HUDEP-2 (cell line): ENCODE measurements around the gene GNAI1.
A peak's percentile ranks its signal among the peaks of the same experiment; 100 is the strongest.

Experiments used
- DNase-seq, 76 experiments: peaks; one replicate each; lab custom pipeline; 2025; ENCODE audit not compliant: unreplicated experiment in 76 of 76; lab: John Stamatoyannopoulos, UW

Gene GNAI1

GRCh38 chr7:80134536-80135308 is at the start of gene GNAI1:
Gene GNAI1, plus strand, starts transcription at chr7:80134831. Its CDS starts 330 bp downstream, at chr7:80135161.
- DNase-seq, result peak in 5 of 76 experiments; percentile 2 to 13 (median 3)

GRCh38 chr7:80087051-80087770 is 47.4 kb upstream of the GNAI1 start:
- no peak for DNase-seq

GRCh38 chr7:80087771-80088170 is 46.9 kb upstream of the GNAI1 start:
- DNase-seq, result no peak

GRCh38 chr7:80088705-80089104 is 45.9 kb upstream of the GNAI1 start:
- DNase-seq, result no peak

- no peak for DNase-seq
Measured at GRCh38 chr7:80089366-80089765, 45.3 kb upstream of the GNAI1 start.

GRCh38 chr7:80093349-80093748 is 41.3 kb upstream of the GNAI1 start:
- no peak for DNase-seq

GRCh38 chr7:80095545-80095944 is 39.1 kb upstream of the GNAI1 start:
- no peak for DNase-seq

GRCh38 chr7:80097756-80098155 is 36.9 kb upstream of the GNAI1 start:
- DNase-seq, result no peak

GRCh38 chr7:80098795-80099194 is 35.8 kb upstream of the GNAI1 start:
- DNase-seq, result no peak

GRCh38 chr7:80100254-80100653 is 34.4 kb upstream of the GNAI1 start:
- DNase-seq, result no peak

- no peak for DNase-seq
Measured at GRCh38 chr7:80105701-80106408, 28.8 kb upstream of the GNAI1 start.

GRCh38 chr7:80106498-80107113 is 28.0 kb upstream of the GNAI1 start:
- DNase-seq, result no peak

GRCh38 chr7:80107278-80107677 is 27.4 kb upstream of the GNAI1 start:
- no peak for DNase-seq

- no peak for DNase-seq
Measured at GRCh38 chr7:80110376-80110775, 24.3 kb upstream of the GNAI1 start.

- DNase-seq, result no peak
Measured at GRCh38 chr7:80114159-80114558, 20.5 kb upstream of the GNAI1 start.

- DNase-seq, result no peak
Measured at GRCh38 chr7:80124526-80125264, 9.9 kb upstream of the GNAI1 start.

GRCh38 chr7:80127412-80128160 is 7.0 kb upstream of the GNAI1 start:
- no peak for DNase-seq

- DNase-seq, result no peak
Measured at GRCh38 chr7:80128918-80129317, 5.7 kb upstream of the GNAI1 start.

GRCh38 chr7:80129785-80130184 is 4.8 kb upstream of the GNAI1 start:
- DNase-seq, result no peak
